Measurements from ENCODE around the gene VPS16. TPM values are rescaled to one million over a fixed set of nuclear protein-coding genes. Genes with fewer than 3 reads are reported as not detected.

The VPS16 gene
- total and polyA plus RNA-seq, 2 of the 13 experiments (the other 11 are each of a cell fraction or from before 2014, with no cell fraction given) = 34.2 to 35.4 TPM

DNA sequence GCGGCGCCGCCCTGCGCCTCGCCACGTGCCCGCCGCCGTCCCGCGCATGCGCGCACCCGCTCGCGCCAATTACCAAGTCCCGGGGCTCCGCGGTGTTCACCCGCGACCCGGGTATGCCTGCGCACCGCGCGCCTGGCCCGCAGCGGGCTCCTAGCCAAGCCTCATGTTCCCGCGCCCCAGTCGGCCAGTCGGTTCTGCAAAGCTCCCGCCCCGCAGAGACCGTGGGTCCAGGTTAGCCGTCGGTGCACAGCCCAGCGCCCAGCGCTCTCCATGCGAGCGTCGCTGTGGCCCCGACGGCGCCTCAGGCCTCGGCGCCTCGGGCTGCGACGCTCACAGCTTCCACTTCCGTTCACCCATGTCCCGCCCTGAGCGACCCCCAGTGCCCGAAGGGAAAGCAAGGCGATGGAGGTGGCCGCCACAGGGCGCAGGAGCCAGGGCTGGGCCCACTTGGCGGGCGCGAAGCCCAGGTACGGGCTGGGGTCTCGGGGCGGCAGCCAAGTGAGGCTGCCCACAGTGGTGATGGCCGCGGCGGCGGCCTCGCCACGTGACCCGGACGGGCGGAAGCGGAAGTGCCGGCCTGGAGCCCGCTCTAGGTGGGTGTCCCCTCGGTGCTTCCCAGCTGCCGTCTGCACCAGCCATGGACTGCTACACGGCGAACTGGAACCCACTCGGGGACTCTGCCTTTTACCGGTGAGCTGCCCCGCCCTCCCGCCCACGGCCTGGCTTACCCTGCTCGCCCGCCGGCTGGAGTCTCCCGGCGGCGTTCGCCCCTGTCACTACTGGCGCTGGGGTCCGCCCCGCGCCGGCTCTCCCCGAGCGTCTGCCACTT lies at the start of gene VPS16, which contains the start of gene PCED1A (continued):
- TF ChIP-seq ELF4 (CRISPR knock-in tag; IDR thresholded peaks at IDR 0.05; ENCODE audit: borderline replicate concordance) = peak; percentile 89
- TF ChIP-seq ZNF879 (CRISPR knock-in tag; IDR thresholded peaks at IDR 0.05) = peak; percentile 99
- peak; percentile 77 for TF ChIP-seq LCORL (IDR thresholded peaks at IDR 0.05)
- TF ChIP-seq LCORL (CRISPR knock-in tag; IDR thresholded peaks at IDR 0.05) = peak; percentile 91; the same call in 1 of the 2 replicates
- TF ChIP-seq ZNF17 (CRISPR knock-in tag; IDR thresholded peaks at IDR 0.05) = no peak
- peak; percentile 95; the same call in 1 of the 2 replicates for TF ChIP-seq SALL2 (CRISPR knock-in tag; IDR thresholded peaks at IDR 0.05)
- TF ChIP-seq, protein P1, sequence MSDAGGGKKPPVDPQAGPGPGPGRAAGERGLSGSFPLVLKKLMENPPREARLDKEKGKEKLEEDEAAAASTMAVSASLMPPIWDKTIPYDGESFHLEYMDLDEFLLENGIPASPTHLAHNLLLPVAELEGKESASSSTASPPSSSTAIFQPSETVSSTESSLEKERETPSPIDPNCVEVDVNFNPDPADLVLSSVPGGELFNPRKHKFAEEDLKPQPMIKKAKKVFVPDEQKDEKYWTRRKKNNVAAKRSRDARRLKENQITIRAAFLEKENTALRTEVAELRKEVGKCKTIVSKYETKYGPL (CRISPR knock-in tag; IDR thresholded peaks at IDR 0.05) = peak; percentile 92; the same call in 1 of the 2 replicates
- TF ChIP-seq FOXO1 (CRISPR knock-in tag; IDR thresholded peaks at IDR 0.05) = peak; percentile 66
- TF ChIP-seq, protein P2, sequence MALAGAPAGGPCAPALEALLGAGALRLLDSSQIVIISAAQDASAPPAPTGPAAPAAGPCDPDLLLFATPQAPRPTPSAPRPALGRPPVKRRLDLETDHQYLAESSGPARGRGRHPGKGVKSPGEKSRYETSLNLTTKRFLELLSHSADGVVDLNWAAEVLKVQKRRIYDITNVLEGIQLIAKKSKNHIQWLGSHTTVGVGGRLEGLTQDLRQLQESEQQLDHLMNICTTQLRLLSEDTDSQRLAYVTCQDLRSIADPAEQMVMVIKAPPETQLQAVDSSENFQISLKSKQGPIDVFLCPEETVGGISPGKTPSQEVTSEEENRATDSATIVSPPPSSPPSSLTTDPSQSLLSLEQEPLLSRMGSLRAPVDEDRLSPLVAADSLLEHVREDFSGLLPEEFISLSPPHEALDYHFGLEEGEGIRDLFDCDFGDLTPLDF (CRISPR knock-in tag; IDR thresholded peaks at IDR 0.05) = peak; percentile 85; the same call in 1 of the 2 replicates
- TF ChIP-seq ZNF773 (CRISPR knock-in tag; IDR thresholded peaks at IDR 0.05; ENCODE audit: borderline replicate concordance) = peak; percentile 95; the same call in 1 of the 2 replicates
- TF ChIP-seq, protein P3, sequence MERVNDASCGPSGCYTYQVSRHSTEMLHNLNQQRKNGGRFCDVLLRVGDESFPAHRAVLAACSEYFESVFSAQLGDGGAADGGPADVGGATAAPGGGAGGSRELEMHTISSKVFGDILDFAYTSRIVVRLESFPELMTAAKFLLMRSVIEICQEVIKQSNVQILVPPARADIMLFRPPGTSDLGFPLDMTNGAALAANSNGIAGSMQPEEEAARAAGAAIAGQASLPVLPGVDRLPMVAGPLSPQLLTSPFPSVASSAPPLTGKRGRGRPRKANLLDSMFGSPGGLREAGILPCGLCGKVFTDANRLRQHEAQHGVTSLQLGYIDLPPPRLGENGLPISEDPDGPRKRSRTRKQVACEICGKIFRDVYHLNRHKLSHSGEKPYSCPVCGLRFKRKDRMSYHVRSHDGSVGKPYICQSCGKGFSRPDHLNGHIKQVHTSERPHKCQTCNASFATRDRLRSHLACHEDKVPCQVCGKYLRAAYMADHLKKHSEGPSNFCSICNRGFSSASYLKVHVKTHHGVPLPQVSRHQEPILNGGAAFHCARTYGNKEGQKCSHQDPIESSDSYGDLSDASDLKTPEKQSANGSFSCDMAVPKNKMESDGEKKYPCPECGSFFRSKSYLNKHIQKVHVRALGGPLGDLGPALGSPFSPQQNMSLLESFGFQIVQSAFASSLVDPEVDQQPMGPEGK (CRISPR knock-in tag; IDR thresholded peaks at IDR 0.05) = no peak; the same call in 1 of the 2 replicates
- TF ChIP-seq ZNF569 (CRISPR knock-in tag; IDR thresholded peaks at IDR 0.05; ENCODE audit: borderline replicate concordance) = peak; percentile 90; the same call in 1 of the 2 replicates
- TF ChIP-seq, protein P4, sequence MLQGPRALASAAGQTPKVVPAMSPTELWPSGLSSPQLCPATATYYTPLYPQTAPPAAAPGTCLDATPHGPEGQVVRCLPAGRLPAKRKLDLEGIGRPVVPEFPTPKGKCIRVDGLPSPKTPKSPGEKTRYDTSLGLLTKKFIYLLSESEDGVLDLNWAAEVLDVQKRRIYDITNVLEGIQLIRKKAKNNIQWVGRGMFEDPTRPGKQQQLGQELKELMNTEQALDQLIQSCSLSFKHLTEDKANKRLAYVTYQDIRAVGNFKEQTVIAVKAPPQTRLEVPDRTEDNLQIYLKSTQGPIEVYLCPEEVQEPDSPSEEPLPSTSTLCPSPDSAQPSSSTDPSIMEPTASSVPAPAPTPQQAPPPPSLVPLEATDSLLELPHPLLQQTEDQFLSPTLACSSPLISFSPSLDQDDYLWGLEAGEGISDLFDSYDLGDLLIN (CRISPR knock-in tag; IDR thresholded peaks at IDR 0.05; ENCODE audit: borderline replicate concordance) = peak; percentile 93; the same call in 1 of the 2 replicates
- TF ChIP-seq ZBTB7B (CRISPR knock-in tag; IDR thresholded peaks at IDR 0.05) = peak; percentile 92
- TF ChIP-seq NBN (conservative IDR thresholded peaks at IDR 0.05) = no peak
- TF ChIP-seq ZNF816 (CRISPR knock-in tag; IDR thresholded peaks at IDR 0.05; ENCODE audit: borderline replicate concordance) = peak; percentile 66; the same call in 1 of the 2 replicates
- peak; percentile 67; the same call in 1 of the 2 replicates for TF ChIP-seq ZNF101 (CRISPR knock-in tag; IDR thresholded peaks at IDR 0.05; ENCODE audit: borderline replicate concordance, low read depth)
- TF ChIP-seq ZMYM2 (CRISPR knock-in tag; IDR thresholded peaks at IDR 0.05) = peak; percentile 95

Data from HepG2 (cell line).